CD4-positive, alpha-beta T cell treated with Interleukin-10 for 1 hour (primary cell): ENCODE measurements around the gene GALNT15.

Source experiments
- DNase-seq: peaks from one replicate; pipeline ENCODE4 v3.0.0-alpha.2; 2020

GALNT15 gene

DNA sequence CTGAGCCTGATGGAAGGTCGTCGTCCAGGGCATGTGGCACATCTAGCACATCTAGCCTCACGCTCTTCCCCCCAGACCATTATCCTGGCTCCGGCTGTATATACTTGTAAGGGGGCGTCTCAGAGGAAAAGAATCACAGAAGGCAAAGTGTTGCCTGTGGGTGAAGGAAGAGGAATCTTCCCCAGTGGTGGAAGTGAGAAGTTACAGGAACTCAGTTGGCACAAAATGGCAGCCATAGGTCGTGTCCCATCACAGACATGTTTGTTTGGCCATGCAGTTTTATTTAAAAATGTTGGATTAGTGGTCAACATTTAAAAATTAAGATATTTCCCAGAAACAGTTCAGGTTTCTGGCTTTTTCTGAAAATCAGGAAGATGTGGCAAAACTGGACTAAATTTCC is 13.6 kb downstream of the GALNT15 start:
- no peak for DNase-seq

DNA sequence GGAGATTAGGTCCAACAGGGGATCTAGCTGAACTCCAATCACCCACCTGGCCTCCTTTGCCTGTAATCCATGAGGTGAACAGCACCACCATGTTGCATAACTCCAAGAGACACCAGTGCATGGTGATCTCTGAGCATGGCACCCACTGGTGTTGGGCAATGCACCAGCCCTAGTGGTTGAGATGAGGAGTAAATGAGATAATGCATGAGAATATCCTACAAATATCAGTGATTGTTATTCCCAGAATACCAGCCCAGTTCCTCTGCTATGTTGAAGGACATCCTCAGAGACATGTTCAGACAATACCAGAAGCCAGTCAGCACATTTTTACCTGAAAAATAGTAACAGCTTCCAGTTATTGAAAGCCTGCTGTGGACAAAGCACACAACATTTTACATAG is 14.7 kb downstream of the GALNT15 start:
- DNase-seq: no peak

GRCh38 chr3:16190704-16191103 is 16.2 kb downstream of the GALNT15 start:
- no peak for DNase-seq

GRCh38 chr3:16191591-16191990 is 17.1 kb downstream of the GALNT15 start:
- DNase-seq: no peak

- DNase-seq: no peak
Observed at GRCh38 chr3:16192176-16192811, 17.8 kb downstream of the GALNT15 start.

DNA sequence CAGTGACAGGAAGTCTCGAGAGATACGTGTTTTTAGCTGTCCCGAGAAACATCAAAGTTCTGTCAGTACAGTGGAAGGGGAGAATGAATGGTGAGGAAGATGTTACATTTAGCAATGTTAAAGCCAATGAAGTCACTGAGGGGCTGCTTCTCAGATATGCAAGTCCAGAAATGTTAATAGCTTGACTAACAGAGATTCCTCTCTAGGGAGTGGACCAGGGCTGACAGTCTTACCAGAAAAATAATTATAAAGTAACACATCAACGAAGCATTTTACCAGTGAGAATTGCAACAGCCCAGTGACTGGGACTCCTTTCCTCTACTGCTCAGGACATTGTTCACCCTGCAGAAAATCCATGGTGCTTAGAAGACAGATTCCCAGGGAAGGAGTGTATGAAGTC is 23.9 kb downstream of the GALNT15 start:
- DNase-seq: no peak

DNA sequence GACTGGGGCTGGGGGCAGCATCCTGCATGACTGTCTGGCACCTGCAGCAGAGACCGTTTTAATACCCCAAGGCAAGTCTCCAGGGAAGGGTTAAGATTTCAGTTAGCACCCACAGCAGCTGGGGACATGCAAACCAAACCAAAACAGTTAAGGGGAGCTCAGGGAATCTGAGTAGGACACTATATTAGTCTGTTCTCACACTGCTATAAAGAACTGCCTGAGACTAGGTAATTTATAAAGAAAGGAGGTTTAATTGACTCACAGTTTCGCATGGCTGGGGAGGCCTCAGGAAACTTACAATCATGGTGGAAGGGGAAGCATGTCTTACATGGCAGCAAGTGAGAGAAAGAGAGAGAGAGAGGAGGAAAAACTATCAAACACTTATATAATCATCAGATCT is 25.3 kb downstream of the GALNT15 start:
- DNase-seq: no peak

- DNase-seq: no peak
Observed at GRCh38 chr3:16200411-16200810, 25.9 kb downstream of the GALNT15 start.

GRCh38 chr3:16203031-16203430 is 28.6 kb downstream of the GALNT15 start:
- no peak for DNase-seq

GRCh38 chr3:16203671-16204629 is 29.5 kb downstream of the GALNT15 start:
- DNase-seq: no peak

GRCh38 chr3:16204751-16205150 is 30.3 kb downstream of the GALNT15 start:
- DNase-seq: no peak

GRCh38 chr3:16205156-16205870 is 30.8 kb downstream of the GALNT15 start:
- DNase-seq: no peak

DNA sequence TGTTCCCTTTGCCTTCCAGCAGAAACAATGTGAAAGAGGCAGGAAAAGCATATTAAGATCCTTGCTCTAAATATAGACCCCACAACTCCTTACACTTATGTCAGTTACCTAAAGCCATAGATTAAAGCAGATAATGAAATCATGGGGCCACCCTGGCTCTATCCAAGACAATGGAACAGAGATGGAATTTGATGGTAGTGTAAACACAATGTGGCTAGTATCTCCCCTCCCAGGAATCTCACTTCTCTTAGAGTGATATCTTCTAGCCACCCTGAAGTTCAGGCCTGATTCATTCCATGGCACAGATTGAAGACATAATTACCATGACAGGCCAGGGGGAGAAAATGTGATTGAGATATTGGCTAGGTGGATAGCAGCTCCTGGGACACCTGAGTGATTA is 32.6 kb downstream of the GALNT15 start:
- DNase-seq: no peak

- DNase-seq: no peak
Observed at GRCh38 chr3:16211176-16211904, 36.9 kb downstream of the GALNT15 start.

DNA sequence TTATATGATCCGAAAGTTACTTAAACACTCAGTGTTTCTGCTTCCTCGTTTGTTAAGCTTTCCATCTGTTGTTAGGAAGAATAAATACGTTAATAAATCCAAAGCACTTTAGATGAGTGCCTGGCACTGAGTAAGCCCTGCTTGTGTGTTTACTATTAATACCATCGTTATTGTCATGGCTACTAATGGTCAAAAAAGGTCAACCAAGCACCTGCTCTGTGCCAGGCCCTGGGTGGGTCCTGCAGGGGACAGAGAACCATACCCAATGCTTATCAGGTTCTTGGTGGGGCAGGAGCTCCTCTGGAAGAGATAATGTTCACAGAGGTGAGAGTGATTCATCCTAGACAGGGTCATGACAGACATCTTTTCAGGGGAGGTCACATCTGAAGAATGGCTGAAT is 39.9 kb downstream of the GALNT15 start:
- DNase-seq: no peak

GRCh38 chr3:16216373-16216935 is 42.0 kb downstream of the GALNT15 start:
- DNase-seq: no peak

DNA sequence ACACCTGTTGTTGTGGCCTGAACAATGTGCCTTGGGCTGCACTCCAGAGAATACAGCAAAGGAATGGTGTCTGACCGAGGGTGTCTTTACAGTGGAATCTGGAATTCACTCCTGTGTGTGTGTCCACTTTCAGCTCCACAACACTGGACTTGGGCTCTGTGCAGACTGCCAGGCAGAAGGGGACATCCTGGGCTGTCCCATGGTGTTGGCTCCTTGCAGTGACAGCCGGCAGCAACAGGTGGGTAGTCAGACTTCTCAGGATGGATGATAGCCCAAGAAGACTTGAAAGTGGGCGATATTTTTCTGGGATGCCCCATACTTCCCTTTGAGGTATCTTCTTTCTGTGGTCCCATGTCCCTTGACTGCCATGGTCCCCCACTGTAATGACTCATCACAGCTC is 45.3 kb downstream of the GALNT15 start:
- no peak for DNase-seq

- no peak for DNase-seq
Observed at GRCh38 chr3:16221990-16222389, 47.5 kb downstream of the GALNT15 start.

DNA sequence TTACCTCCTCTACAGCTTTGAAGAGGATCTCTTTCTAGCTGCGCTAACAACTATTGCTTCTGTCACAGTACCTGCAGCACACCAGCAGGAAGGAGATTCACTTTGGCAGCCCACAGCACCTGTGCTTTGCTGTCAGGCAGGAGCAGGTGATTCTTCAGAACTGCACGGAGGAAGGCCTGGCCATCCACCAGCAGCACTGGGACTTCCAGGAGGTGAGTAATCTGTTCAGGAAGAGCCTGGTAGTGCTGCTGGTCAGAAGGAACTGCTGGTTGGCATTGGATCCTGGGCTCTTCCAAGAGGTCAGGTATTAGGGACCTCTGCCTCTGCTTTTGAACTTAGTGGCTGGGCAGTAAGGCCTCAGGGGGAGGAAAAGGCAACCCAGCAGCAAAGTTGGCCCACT is 48.1 kb downstream of the GALNT15 start:
- DNase-seq: no peak

GRCh38 chr3:16224325-16224724 is 49.8 kb downstream of the GALNT15 start:
- no peak for DNase-seq

GRCh38 chr3:16227566-16227965 is 53.1 kb downstream of the GALNT15 start:
- DNase-seq: no peak

- no peak for DNase-seq
Observed at GRCh38 chr3:16229681-16230080, 55.2 kb downstream of the GALNT15 start.

- no peak for DNase-seq
Observed at GRCh38 chr3:16231983-16232382, 57.5 kb downstream of the GALNT15 start.
